Hematopoietic multipotent progenitor cell treated with erythropoietin and hydrocortisone succinate and interleukin-3 and kit ligand, for 17 days (in vitro differentiated cells): ENCODE measurements around the gene ZC3H15.
"Not testable (repeated sequence)": the region's sequence is repeated elsewhere in the genome, so short reads cannot be mapped to it uniquely, and the experiment has no call there.

ENCODE experiments used
- DNase-seq: peaks from one replicate; pipeline ENCODE4 v3.0.0-alpha.2; 2015; ENCODE audit warnings: low spot score

The ZC3H15 gene

GRCh38 chr2:186493564-186494085 lies 7.6 kb downstream of the ZC3H15 start:
- no peak for DNase-seq

GRCh38 chr2:186496401-186496800 lies 10.3 kb downstream of the ZC3H15 start:
- DNase-seq: no peak

GRCh38 chr2:186497928-186498327 lies 11.9 kb downstream of the ZC3H15 start:
- DNase-seq: no peak

DNA sequence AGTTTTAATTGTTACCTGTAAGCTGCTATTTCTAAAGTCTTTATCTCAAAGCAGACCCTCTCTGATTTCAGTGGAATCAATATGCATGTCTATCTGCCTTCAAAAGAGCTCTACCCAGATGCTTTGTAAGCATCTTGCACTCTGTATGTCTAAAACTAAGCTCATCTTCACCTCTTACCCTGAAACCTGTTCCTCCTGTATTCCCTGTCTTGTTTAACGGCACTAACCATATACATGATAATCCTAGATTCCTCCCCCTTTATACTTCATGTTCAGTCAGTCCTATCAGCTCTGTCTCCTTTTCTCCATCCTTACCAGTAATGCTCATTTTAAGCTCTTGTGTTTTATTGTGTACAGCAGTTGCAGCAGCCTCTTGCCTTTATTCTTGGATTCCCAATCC lies 12.8 kb downstream of the ZC3H15 start:
- no peak for DNase-seq

DNA sequence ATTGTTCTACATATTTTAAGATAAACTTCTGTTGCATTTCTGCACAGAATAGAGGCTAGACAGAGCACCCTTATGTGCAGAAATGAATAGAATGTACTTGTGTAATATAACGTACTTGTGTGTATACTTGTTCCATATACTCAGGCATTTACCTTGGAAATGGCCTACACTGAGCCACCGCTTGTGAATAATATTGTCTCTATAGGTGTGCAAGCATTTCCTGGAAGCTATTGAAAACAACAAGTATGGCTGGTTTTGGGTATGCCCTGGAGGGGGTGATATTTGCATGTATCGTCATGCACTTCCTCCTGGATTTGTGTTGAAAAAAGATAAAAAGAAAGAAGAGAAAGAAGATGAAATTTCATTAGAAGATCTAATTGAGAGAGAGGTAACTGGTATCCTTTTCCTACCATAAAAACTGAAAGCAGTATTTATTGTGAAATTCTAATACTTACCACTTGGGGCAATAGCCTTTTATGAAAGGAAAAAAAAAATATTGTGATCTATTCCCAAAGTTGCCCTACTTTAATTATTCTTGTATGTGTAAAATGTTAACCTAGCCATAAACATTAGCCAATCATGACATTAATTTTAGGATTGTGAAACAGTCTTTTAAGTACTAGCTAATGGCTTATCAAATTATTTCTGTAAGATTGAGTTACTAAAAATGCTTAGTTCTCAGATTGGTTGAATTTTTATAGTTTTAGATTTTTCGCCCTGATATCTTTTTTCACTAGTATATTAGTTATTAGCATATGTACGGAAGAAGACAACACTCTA lies 18.0 kb downstream of the ZC3H15 start:
- peak; percentile 42 for DNase-seq

DNA sequence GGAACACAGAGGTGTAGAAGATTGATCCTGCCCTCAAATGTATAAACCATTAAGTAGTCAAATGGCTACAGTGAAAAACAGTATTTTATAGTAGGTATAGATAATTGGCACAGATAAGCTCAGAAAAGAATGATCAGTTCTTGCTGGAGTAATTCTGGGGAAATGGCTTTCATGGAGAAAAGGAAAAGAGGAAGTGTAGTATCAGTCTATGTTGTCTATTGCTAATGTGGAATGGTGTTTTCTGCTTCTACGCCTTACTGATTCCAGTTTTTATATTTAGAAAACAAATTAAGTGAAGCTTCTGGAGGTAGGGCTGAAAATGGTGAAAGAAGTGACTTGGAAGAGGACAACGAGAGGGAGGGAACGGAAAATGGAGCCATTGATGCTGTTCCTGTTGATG lies 22.2 kb downstream of the ZC3H15 start:
- DNase-seq: no peak

DNA sequence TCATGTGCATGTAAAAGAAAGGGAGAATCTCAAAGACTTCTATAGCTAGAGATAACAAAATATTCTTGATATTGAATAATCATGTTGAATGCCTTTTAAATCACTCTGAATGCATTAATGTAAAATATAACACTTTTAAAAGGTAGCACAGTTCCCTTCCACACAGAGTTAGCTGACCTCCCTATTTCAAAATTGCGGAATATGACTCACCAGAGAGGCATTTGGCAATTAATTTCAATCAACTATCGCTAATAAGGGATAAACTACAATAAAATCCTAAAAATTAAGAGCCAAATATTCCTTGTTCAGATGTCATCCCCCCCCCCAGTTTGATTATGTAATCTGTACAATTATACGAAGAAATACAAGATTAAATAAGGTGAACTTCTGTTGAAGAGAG lies 29.3 kb downstream of the ZC3H15 start:
- DNase-seq: no peak

GRCh38 chr2:186516396-186516795 lies 30.3 kb downstream of the ZC3H15 start:
- no peak for DNase-seq

GRCh38 chr2:186517090-186517489 lies 31.0 kb downstream of the ZC3H15 start:
- DNase-seq: no peak

- DNase-seq: no peak
Observed at GRCh38 chr2:186518291-186518690, 32.2 kb downstream of the ZC3H15 start.

DNA sequence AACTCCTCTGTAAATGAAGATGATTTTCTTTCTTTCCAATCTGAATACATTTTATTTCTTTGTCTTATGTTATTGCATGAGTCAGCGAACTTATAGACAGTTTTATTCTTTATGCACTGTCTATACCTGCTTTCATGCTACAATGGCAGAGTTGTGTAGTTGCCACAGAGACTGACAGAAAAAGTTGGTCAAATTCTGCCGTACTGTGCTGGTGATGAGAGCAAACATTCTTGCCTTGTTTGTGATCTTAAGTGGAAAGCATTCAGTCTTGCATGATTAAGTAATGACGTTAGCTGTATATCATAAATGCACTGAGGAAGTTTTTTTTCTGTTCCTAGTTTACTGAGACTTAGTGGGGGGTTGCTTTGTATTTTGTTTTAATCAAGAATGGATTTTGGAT lies 32.9 kb downstream of the ZC3H15 start:
- DNase-seq: no peak

DNA sequence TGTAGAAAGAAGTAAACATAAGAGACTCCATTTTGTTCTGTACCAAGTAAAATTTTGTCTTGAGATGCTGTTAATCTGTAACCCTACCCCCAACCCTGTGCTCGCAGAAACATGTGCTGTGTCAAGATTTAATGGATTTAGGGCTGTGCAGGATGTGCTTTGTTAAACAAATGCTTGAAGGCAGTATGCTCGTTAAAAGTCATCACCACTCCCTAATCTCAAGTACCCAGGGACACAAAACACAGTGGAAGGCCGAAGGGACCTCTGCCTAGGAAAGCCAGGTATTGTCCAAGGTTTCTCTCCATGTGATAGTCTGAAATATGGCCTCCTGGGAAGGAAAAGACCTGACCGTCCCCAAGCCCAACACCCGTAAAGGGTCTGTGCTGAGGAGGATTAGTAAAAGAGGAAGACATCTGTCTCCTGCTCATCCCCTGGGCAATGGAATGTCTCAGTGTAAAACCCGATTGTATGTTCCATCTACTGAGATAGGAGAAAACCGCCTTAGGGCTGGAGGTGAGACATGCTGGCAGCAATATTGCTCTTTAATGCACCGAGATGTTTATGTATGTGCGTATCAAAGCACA lies 35.6 kb downstream of the ZC3H15 start:
- DNase-seq: not testable (repeated sequence)

GRCh38 chr2:186522450-186522849 lies 36.4 kb downstream of the ZC3H15 start:
- no peak for DNase-seq

GRCh38 chr2:186523791-186524190 lies 37.7 kb downstream of the ZC3H15 start:
- DNase-seq: no peak

DNA sequence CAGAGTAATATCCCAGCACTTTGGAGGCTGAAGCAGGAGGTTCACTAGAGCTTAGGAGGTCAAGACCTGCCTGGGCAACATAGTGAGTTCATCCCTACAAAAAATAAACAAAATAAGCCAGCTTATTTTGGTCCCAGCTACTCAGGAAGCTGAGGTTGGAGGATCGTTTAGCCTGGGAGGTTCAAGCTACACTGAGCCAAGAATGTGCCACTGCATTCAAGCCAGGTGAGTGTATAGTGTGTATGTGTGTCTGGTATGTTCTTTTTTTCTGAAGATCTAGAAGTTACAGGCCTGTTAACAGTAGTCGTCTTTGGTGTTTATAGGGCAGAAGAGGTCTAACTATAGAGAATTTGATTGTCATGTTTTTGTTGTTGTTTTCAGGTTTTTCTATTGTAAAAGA lies 40.2 kb downstream of the ZC3H15 start:
- DNase-seq: no peak

- DNase-seq: no peak
Observed at GRCh38 chr2:186530314-186530713, 44.3 kb downstream of the ZC3H15 start.

- DNase-seq: no peak
Observed at GRCh38 chr2:186531257-186531775, 45.3 kb downstream of the ZC3H15 start.

- DNase-seq: no peak
Observed at GRCh38 chr2:186532891-186533290, 46.8 kb downstream of the ZC3H15 start.

DNA sequence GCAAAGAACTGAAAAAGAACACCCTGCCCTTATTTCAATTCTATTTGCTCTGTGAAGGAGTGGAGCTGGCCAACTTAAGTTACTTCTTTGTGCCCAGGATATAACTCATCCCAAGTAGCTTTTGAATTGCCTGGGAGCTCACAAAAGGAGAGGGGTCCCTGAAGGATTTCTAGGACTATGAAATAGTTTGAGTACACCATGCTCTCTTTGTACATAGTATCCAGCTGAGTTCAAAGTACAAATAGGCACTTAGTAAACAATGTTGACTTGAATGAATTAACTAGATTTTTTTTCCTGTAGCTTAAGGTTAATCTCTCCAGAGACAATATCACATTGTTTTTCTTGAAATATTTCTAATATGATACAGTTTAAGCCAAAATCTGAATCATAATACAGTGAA lies 47.7 kb downstream of the ZC3H15 start:
- DNase-seq: no peak

- no peak for DNase-seq
Observed at GRCh38 chr2:186534406-186534805, 48.3 kb downstream of the ZC3H15 start.

DNA sequence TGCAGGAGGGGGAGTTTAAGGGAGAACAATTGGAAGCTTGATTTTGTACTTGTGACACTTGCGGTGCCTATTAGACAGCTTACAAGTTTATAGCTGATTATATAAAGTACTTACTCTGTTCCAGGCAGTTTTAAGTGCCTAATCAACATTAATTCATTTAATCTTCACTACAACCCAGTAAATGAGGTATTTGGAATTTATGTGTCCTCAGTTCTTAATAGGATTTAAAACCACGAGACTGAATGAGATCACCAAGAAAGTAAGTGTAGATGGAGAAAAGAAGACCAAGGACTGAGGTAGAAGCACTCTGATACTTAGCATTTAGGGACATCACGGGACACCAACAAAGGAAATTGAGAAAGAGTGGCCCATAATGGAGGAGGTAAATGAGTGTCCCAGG lies 49.8 kb downstream of the ZC3H15 start:
- DNase-seq: no peak

GRCh38 chr2:186537019-186537418 lies 51.0 kb downstream of the ZC3H15 start:
- no peak for DNase-seq

DNA sequence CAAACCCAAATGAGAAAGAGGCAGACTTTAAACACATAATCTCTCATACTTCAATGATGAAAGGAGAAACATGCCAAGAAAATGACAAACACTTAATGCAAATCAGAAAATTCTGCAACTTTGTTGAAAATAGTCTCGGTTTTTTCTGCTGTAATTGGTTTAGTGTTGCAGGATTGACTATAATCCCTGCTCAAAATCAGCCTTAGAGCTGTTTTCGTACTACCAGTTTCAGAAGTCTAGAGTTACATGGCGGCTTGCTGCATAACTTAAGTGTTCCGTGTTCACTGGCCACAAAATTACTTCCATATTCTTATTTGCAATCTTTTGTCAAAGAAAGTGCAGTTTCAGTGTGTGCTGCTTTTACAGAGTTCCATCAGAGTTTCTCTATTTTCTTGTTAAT lies 54.9 kb downstream of the ZC3H15 start:
- DNase-seq: no peak

- no peak for DNase-seq
Observed at GRCh38 chr2:186542002-186542401, 55.9 kb downstream of the ZC3H15 start.
